HEK293 (cell line): ENCODE results near the gene RUFY2.

Source experiments
- CTCF ChIA-PET: fragments of 350-600 bp; formaldehyde crosslinking; extraction: SDS; loops from one replicate; lab custom pipeline; 2021; ENCODE audit warnings: antibody characterized with exemption; lab: Yijun Ruan, JAX
- POLR2A ChIA-PET: fragments of 300-600 bp; formaldehyde crosslinking; extraction: SDS; loops from one replicate; lab custom pipeline; 2020; ENCODE audit warnings: antibody characterized with exemption, inconsistent platforms; lab: Yijun Ruan, JAX
- H3K27ac ChIP-seq: fragments of 200-500 bp; sonication (Bioruptor generic); 2 replicates; pipeline ENCODE4 v1.5.1; 2014; ENCODE audit warnings: low read depth, low read length, control low read depth, inconsistent platforms; ENCODE audit errors: extremely low read depth
- H3K36me3 ChIP-seq, 2 experiments: fragments of 200-500 bp in 1 of 2; sonication (Bioruptor generic) in 1 of 2; 1 replicate in 1 of 2; 2 replicates in 1 of 2; pipeline ENCODE4 v1.5.1; 2014 to 2017; ENCODE audit warnings: inconsistent platforms in 2 of 2, low read length in 2 of 2; ENCODE audit not compliant: control insufficient read depth in 2 of 2, insufficient read depth in 1 of 2
- H3K4me1 ChIP-seq: fragments of 200-500 bp; sonication (Bioruptor generic); 2 replicates; pipeline ENCODE4 v1.5.1; 2014; ENCODE audit warnings: mild to moderate bottlenecking, low read length, inconsistent platforms; ENCODE audit not compliant: control insufficient read depth, insufficient read depth
- H3K4me3 ChIP-seq: 2 replicates; pipeline ENCODE4 v1.5.1; 2011; ENCODE audit warnings: low read depth, mild to moderate bottlenecking, control low read depth, low read length, moderate library complexity
- H3K9me3 ChIP-seq: fragments of 200-500 bp; sonication (Bioruptor generic); 2 replicates; pipeline ENCODE4 v1.5.1; 2014; ENCODE audit warnings: low read depth, low read length, inconsistent platforms; ENCODE audit not compliant: control insufficient read depth, insufficient read depth
- GFI1B ChIP-seq: fragments of 450-650 bp; formaldehyde crosslinking; IDR thresholded peaks from 2 replicates; pipeline ENCODE4 v1.5.1; 2016; ENCODE audit warnings: missing biosample characterization, missing genetic modification characterization
- TRIM28 ChIP-seq: IDR thresholded peaks from 2 replicates; pipeline ENCODE4 v1.6.1; 2011; ENCODE audit warnings: low read length, control low read depth, borderline replicate concordance
- ZBTB8A ChIP-seq: fragments of 450-650 bp; formaldehyde crosslinking; IDR thresholded peaks from 2 replicates; pipeline ENCODE4 v1.5.1; 2016; ENCODE audit warnings: missing biosample characterization, missing genetic modification characterization
- ZFP37 ChIP-seq: fragments of 450-650 bp; formaldehyde crosslinking; IDR thresholded peaks from 2 replicates; pipeline ENCODE4 v1.5.1; 2016; ENCODE audit warnings: missing biosample characterization, missing genetic modification characterization
- ZNF133 ChIP-seq: fragments of 450-650 bp; formaldehyde crosslinking; IDR thresholded peaks from 2 replicates; pipeline ENCODE4 v1.5.1; 2016; ENCODE audit warnings: missing biosample characterization, missing genetic modification characterization
- ZNF16 ChIP-seq: fragments of 450-650 bp; formaldehyde crosslinking; IDR thresholded peaks from 2 replicates; pipeline ENCODE4 v1.5.1; 2016; ENCODE audit warnings: low read depth, missing biosample characterization, missing genetic modification characterization
- ZNF184 ChIP-seq: fragments of 450-650 bp; IDR thresholded peaks from 2 replicates; pipeline ENCODE4 v1.5.1; 2018; ENCODE audit warnings: missing biosample characterization, mild to moderate bottlenecking, missing genetic modification characterization
- ZNF280C ChIP-seq: fragments of 450-650 bp; formaldehyde crosslinking; IDR thresholded peaks from 2 replicates; pipeline ENCODE4 v1.5.1; 2016; ENCODE audit warnings: missing biosample characterization, missing genetic modification characterization
- ZNF362 ChIP-seq: fragments of 450-650 bp; formaldehyde crosslinking; IDR thresholded peaks from 2 replicates; pipeline ENCODE4 v1.5.1; 2016; ENCODE audit warnings: missing biosample characterization, missing genetic modification characterization
- ZNF488 ChIP-seq: fragments of 450-650 bp; formaldehyde crosslinking; IDR thresholded peaks from 2 replicates; pipeline ENCODE4 v1.5.1; 2016; ENCODE audit warnings: missing biosample characterization, missing genetic modification characterization
- ZNF560 ChIP-seq: fragments of 450-650 bp; formaldehyde crosslinking; IDR thresholded peaks from 2 replicates; pipeline ENCODE4 v1.5.1; 2017; ENCODE audit warnings: missing biosample characterization, missing genetic modification characterization, borderline replicate concordance
- ZNF561 ChIP-seq: fragments of 450-650 bp; IDR thresholded peaks from 2 replicates; pipeline ENCODE4 v1.5.1; 2018; ENCODE audit warnings: missing biosample characterization, missing genetic modification characterization, borderline replicate concordance
- ZNF639 ChIP-seq: fragments of 450-650 bp; formaldehyde crosslinking; IDR thresholded peaks from 2 replicates; pipeline ENCODE4 v1.5.1; 2016; ENCODE audit warnings: missing biosample characterization, missing genetic modification characterization
- ZNF791 ChIP-seq: fragments of 450-650 bp; formaldehyde crosslinking; IDR thresholded peaks from 2 replicates; pipeline ENCODE4 v1.5.1; 2016; ENCODE audit warnings: missing biosample characterization, missing genetic modification characterization
- TF ChIP-seq, protein P1 (sequence below): fragments of 450-650 bp; formaldehyde crosslinking; IDR thresholded peaks from 2 replicates; pipeline ENCODE4 v1.5.1; 2016; ENCODE audit warnings: missing biosample characterization, missing genetic modification characterization
- TF ChIP-seq, protein P2 (sequence below): fragments of 450-650 bp; formaldehyde crosslinking; IDR thresholded peaks from 2 replicates; pipeline ENCODE4 v1.5.1; 2016; ENCODE audit warnings: missing biosample characterization, missing genetic modification characterization
- TF ChIP-seq, protein P3 (sequence below): fragments of 450-650 bp; formaldehyde crosslinking; conservative IDR thresholded peaks from 2 replicates; pipeline ENCODE4 v1.5.1; 2016; ENCODE audit warnings: low read depth, missing biosample characterization, missing genetic modification characterization

The RUFY2 gene

GRCh38 chr10:68305854-68306253 is 101.2 kb downstream of the RUFY2 start (continued):
- no peak for TF ChIP-seq TRIM28
- no peak for TF ChIP-seq ZNF16 (tag by site-specific recombination)

DNA sequence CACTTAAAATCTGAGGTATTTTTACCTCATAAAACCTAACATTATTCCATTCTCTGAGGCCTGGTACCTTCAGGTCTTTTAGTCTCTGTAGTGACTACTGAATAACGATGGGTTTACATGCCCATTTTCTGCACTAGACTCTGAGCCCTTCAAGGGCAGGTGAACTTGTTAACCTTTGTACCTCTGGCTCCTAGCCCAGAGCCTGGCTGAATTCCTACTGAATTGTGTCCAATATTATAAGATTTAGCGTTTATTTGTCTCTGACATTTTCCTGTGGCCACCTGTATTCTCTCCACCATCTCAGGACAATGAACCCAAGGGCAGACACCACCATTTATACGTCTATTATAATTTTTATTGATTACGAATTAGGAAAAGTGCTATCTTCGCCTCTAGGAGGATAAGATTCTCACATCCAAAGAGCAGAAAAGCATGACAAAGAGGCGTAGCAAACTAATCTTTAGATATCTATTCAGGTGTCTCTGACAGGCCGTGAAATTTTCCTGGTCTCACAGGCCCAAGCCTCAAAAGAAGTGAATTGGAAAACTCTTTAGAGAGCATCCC is 103.1 kb downstream of the RUFY2 start:
- POLR2A ChIA-PET: no interaction called here
- TF ChIP-seq, protein P1, sequence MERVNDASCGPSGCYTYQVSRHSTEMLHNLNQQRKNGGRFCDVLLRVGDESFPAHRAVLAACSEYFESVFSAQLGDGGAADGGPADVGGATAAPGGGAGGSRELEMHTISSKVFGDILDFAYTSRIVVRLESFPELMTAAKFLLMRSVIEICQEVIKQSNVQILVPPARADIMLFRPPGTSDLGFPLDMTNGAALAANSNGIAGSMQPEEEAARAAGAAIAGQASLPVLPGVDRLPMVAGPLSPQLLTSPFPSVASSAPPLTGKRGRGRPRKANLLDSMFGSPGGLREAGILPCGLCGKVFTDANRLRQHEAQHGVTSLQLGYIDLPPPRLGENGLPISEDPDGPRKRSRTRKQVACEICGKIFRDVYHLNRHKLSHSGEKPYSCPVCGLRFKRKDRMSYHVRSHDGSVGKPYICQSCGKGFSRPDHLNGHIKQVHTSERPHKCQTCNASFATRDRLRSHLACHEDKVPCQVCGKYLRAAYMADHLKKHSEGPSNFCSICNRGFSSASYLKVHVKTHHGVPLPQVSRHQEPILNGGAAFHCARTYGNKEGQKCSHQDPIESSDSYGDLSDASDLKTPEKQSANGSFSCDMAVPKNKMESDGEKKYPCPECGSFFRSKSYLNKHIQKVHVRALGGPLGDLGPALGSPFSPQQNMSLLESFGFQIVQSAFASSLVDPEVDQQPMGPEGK (tag by site-specific recombination): no peak
- TF ChIP-seq ZNF184 (tag by site-specific recombination) (no peak), ZNF791 (tag by site-specific recombination) (no peak), ZNF362 (tag by site-specific recombination) (no peak), ZNF280C (tag by site-specific recombination) (no peak), ZNF133 (tag by site-specific recombination) (peak; percentile 67), ZNF639 (tag by site-specific recombination) (no peak)
- TF ChIP-seq, all 188 proteins: peak for 1
- H3K4me3 ChIP-seq: no peak overlapping the region
- CTCF ChIA-PET: interaction anchor here (0.6 to 3.6 kb wide), 8 partner anchors 10 to 448 kb away, joined by 3 to 73 read pairs (median 6); no protein-coding TSS in a partner anchor
- no peaks in the 10 kb centered on the region for H3K4me1 ChIP-seq
- no peaks in the 10 kb centered on the region for H3K9me3 ChIP-seq
- no peak overlapping the region for H3K27ac ChIP-seq
- H3K36me3 ChIP-seq: no peaks in the 10 kb centered on the region

GRCh38 chr10:68302871-68303270 is 104.2 kb downstream of the RUFY2 start:
- Histone ChIP-seq H3K4me3 (no peak overlapping the region), H3K36me3 (no peaks in the 10 kb centered on the region), H3K9me3 (no peaks in the 10 kb centered on the region), H3K27ac (no peak overlapping the region), H3K4me1 (no peaks in the 10 kb centered on the region)
- ChIA-PET CTCF (interaction anchor here (0.6 to 3.6 kb wide), 12 partner anchors 10 to 447 kb away, joined by 3 to 73 read pairs (median 4); no protein-coding TSS in a partner anchor), POLR2A (no interaction called here)
- no peak for TF ChIP-seq ZNF561 (tag by site-specific recombination)
- TF ChIP-seq ZNF560 (tag by site-specific recombination): no peak
- TF ChIP-seq ZNF488 (tag by site-specific recombination): no peak
- TF ChIP-seq, protein P2, sequence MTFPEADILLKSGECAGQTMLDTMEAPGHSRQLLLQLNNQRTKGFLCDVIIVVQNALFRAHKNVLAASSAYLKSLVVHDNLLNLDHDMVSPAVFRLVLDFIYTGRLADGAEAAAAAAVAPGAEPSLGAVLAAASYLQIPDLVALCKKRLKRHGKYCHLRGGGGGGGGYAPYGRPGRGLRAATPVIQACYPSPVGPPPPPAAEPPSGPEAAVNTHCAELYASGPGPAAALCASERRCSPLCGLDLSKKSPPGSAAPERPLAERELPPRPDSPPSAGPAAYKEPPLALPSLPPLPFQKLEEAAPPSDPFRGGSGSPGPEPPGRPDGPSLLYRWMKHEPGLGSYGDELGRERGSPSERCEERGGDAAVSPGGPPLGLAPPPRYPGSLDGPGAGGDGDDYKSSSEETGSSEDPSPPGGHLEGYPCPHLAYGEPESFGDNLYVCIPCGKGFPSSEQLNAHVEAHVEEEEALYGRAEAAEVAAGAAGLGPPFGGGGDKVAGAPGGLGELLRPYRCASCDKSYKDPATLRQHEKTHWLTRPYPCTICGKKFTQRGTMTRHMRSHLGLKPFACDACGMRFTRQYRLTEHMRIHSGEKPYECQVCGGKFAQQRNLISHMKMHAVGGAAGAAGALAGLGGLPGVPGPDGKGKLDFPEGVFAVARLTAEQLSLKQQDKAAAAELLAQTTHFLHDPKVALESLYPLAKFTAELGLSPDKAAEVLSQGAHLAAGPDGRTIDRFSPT (tag by site-specific recombination): no peak
- TF ChIP-seq, protein P3, sequence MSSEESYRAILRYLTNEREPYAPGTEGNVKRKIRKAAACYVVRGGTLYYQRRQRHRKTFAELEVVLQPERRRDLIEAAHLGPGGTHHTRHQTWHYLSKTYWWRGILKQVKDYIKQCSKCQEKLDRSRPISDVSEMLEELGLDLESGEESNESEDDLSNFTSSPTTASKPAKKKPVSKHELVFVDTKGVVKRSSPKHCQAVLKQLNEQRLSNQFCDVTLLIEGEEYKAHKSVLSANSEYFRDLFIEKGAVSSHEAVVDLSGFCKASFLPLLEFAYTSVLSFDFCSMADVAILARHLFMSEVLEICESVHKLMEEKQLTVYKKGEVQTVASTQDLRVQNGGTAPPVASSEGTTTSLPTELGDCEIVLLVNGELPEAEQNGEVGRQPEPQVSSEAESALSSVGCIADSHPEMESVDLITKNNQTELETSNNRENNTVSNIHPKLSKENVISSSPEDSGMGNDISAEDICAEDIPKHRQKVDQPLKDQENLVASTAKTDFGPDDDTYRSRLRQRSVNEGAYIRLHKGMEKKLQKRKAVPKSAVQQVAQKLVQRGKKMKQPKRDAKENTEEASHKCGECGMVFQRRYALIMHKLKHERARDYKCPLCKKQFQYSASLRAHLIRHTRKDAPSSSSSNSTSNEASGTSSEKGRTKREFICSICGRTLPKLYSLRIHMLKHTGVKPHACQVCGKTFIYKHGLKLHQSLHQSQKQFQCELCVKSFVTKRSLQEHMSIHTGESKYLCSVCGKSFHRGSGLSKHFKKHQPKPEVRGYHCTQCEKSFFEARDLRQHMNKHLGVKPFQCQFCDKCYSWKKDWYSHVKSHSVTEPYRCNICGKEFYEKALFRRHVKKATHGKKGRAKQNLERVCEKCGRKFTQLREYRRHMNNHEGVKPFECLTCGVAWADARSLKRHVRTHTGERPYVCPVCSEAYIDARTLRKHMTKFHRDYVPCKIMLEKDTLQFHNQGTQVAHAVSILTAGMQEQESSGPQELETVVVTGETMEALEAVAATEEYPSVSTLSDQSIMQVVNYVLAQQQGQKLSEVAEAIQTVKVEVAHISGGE (tag by site-specific recombination): peak; percentile 45; the same call in 1 of the 2 replicates
- no peak for TF ChIP-seq ZFP37 (tag by site-specific recombination)
- TF ChIP-seq ZBTB8A (tag by site-specific recombination): 0 out of 2 replicates have a peak, but pooled peaks have one; percentile 15
- TF ChIP-seq GFI1B (tag by site-specific recombination): no peak
